GM18517 (cell line): Measurements from ENCODE around the gene IFNA13.

Experiments used
- ATAC-seq: cut with Tn5 transposase; IDR thresholded peaks from one replicate; pipeline ENCODE4 v1.9.1; 2021; ENCODE audit warnings: mild to moderate bottlenecking, moderate library complexity; ENCODE audit not compliant: unreplicated experiment

IFNA13 gene

GRCh38 chr9:21362287-21362686 lies 5.6 kb downstream of the IFNA13 start:
- no peak for ATAC-seq

GRCh38 chr9:21357479-21358460 lies 10.1 kb downstream of the IFNA13 start:
- ATAC-seq: peak; percentile 93

GRCh38 chr9:21350787-21351186 lies 17.1 kb downstream of the IFNA13 start, which contains the start of gene IFNA6:
Gene IFNA6, minus strand, starts transcription at chr9:21350887. Its CDS starts 0 bp downstream, at chr9:21350887.
- ATAC-seq: no peak

GRCh38 chr9:21348430-21348970 lies 19.4 kb downstream of the IFNA13 start:
- no peak for ATAC-seq

- ATAC-seq: no peak
These were observed 27.1 kb downstream of the IFNA13 start for GRCh38 chr9:21340735-21341134.

- ATAC-seq: no peak
These were observed 31.4 kb downstream of the IFNA13 start for GRCh38 chr9:21336457-21336856.

- peak; percentile 83 for ATAC-seq
These were observed 32.9 kb downstream of the IFNA13 start, which contains the start of gene KLHL9 for GRCh38 chr9:21334701-21335632. Gene KLHL9, minus strand, starts transcription at chr9:21335404. Its CDS starts 545 bp downstream, at chr9:21334859.

- no peak for ATAC-seq
These were observed 34.6 kb downstream of the IFNA13 start for GRCh38 chr9:21333226-21333625.

GRCh38 chr9:21331676-21332402 lies 36.0 kb downstream of the IFNA13 start:
- no peak for ATAC-seq

- ATAC-seq: peak; percentile 82
These were observed 41.2 kb downstream of the IFNA13 start for GRCh38 chr9:21326526-21327139.

- no peak for ATAC-seq
These were observed 43.8 kb downstream of the IFNA13 start for GRCh38 chr9:21324047-21324446.

- ATAC-seq: no peak
These were observed 44.9 kb downstream of the IFNA13 start for GRCh38 chr9:21322911-21323461.

- no peak for ATAC-seq
These were observed 47.4 kb downstream of the IFNA13 start for GRCh38 chr9:21320465-21320864.

GRCh38 chr9:21317956-21318923 lies 49.6 kb downstream of the IFNA13 start:
- ATAC-seq: peak; percentile 69
